SK-MEL-5 (cell line): ENCODE measurements around the gene BTG3. TPM values are rescaled to one million over a fixed set of nuclear protein-coding genes. Genes with fewer than 3 reads are reported as not detected.

Experiments
- DNase-seq: peaks from one replicate; pipeline ENCODE4 v3.0.0-alpha.2; 2016; ENCODE audit warnings: low read depth, low spot score
- in situ Hi-C: cut with HindIII; loops from 2 replicates; pipeline ENCODE4 v1.10.0; 2016; ENCODE audit warnings: low sequenced_read_pairs, high pct_unique_total_duplicates, low pct_unique_long_range_greater_than_20kb
- polyA plus RNA-seq, 2 experiments: library from polyadenylated mRNA; depleted of rRNA; stranded (reverse); fragments of >200 nt; gene quantifications; 2 replicates each; pipeline ENCODE4 v1.2.3, GENCODE V29; 2015
- total RNA-seq: library from RNA; depleted of rRNA; stranded (reverse); fragments of >200 nt; shearing (Covaris generic); gene quantifications from 2 replicates; pipeline ENCODE4 v1.2.3, GENCODE V29; 2014; rRNA removed

The BTG3 gene
- 45.5 and 48.2 TPM in 2 replicates for total RNA-seq
- polyA plus RNA-seq (2015; cell fraction: cytosol; rRNA removed) = 76.1 and 86.0 TPM in 2 replicates
- 75.8 and 126 TPM in 2 replicates for polyA plus RNA-seq (2015; cell fraction: nucleus; rRNA removed)

- DNase-seq = peak; percentile 78
- in situ Hi-C loops = no loop called here
These were observed at the start of gene BTG3 for GRCh38 chr21:17612565-17613241. Gene BTG3 (minus strand): TSS chr21:17612901. CDS start chr21:17609144, 3,757 bp downstream.

GRCh38 chr21:17660862-17661261 lies 48.2 kb upstream of the BTG3 start:
- in situ Hi-C loops = no loop called here
- no peak for DNase-seq

GRCh38 chr21:17660452-17660851 lies 47.8 kb upstream of the BTG3 start:
- DNase-seq = no peak
- in situ Hi-C loops = no loop called here

GRCh38 chr21:17658931-17659330 lies 46.2 kb upstream of the BTG3 start:
- in situ Hi-C loops = no loop called here
- no peak for DNase-seq

GRCh38 chr21:17651526-17651925 lies 38.8 kb upstream of the BTG3 start:
- in situ Hi-C loops = no loop called here
- DNase-seq = no peak

GRCh38 chr21:17650292-17650691 lies 37.6 kb upstream of the BTG3 start:
- DNase-seq = no peak
- in situ Hi-C loops = no loop called here

- in situ Hi-C loops = no loop called here
- no peak for DNase-seq
These were observed 34.1 kb upstream of the BTG3 start for GRCh38 chr21:17646790-17647189.

GRCh38 chr21:17644186-17644585 lies 31.5 kb upstream of the BTG3 start:
- no peak for DNase-seq
- in situ Hi-C loops = no loop called here

GRCh38 chr21:17640821-17641220 lies 28.1 kb upstream of the BTG3 start:
- in situ Hi-C loops = no loop called here
- DNase-seq = no peak

- no peak for DNase-seq
- in situ Hi-C loops = no loop called here
These were observed 24.0 kb upstream of the BTG3 start for GRCh38 chr21:17636711-17637110.

GRCh38 chr21:17631195-17631594 lies 18.5 kb upstream of the BTG3 start:
- no peak for DNase-seq
- in situ Hi-C loops = no loop called here

GRCh38 chr21:17622018-17622417 lies 9.3 kb upstream of the BTG3 start:
- DNase-seq = no peak
- in situ Hi-C loops = no loop called here

GRCh38 chr21:17616831-17617230 lies 4.1 kb upstream of the BTG3 start:
- in situ Hi-C loops = no loop called here

GRCh38 chr21:17613242-17613676 lies 558 bp upstream of the BTG3 start:
- in situ Hi-C loops = no loop called here
- DNase-seq = peak; percentile 19

More at GRCh38 chr21:17616831-17617230, 4.1 kb upstream of the BTG3 start:
- no peak for DNase-seq

- no peak for DNase-seq
- in situ Hi-C loops = no loop called here
These were observed 607 bp downstream of the BTG3 start for GRCh38 chr21:17612023-17612564.

- in situ Hi-C loops = no loop called here
- peak; percentile 80 for DNase-seq
These were observed 1.2 kb downstream of the BTG3 start for GRCh38 chr21:17611414-17612022.

- in situ Hi-C loops = no loop called here
- no peak for DNase-seq
These were observed 1.8 kb downstream of the BTG3 start for GRCh38 chr21:17610911-17611310.

- in situ Hi-C loops = no loop called here
- no peak for DNase-seq
These were observed 3.0 kb downstream of the BTG3 start for GRCh38 chr21:17609681-17610080.

GRCh38 chr21:17607684-17608083 lies 5.0 kb downstream of the BTG3 start:
- in situ Hi-C loops = no loop called here
- no peak for DNase-seq
